Neural cell (in vitro differentiated cells): Measurements from ENCODE around the gene ISLR2. TPM values are rescaled to one million over a fixed set of nuclear protein-coding genes. Genes with fewer than 3 reads are reported as not detected.

Experiments
- H2AFZ ChIP-seq: fragments of 200-600, 300-800 bp; sonication (generic), shearing (Covaris generic); 2 replicates; pipeline ENCODE4 v1.6.0; 2014; ENCODE audit warnings: low read depth, mild to moderate bottlenecking, antibody characterized with exemption, low read length, moderate library complexity
- H3F3A ChIP-seq: fragments of 200-600 bp; shearing (Covaris generic); 2 replicates; pipeline ENCODE4 v1.6.1; 2016; ENCODE audit warnings: mild to moderate bottlenecking, moderate library complexity, mixed read lengths, antibody characterized with exemption, low read length; ENCODE audit not compliant: insufficient read depth, poor library complexity, severe bottlenecking
- H3K27ac ChIP-seq: fragments of 200-600, 300-800 bp; sonication (generic), shearing (Covaris generic); 2 replicates; pipeline ENCODE4 v1.5.1; 2014; ENCODE audit warnings: mild to moderate bottlenecking, low read length, moderate library complexity
- H3K27me3 ChIP-seq: fragments of 300-800, 200-600 bp; sonication (generic), shearing (Covaris generic); 2 replicates; pipeline ENCODE4 v1.6.0; 2014; ENCODE audit warnings: mild to moderate bottlenecking, low read depth, low read length, moderate library complexity; ENCODE audit not compliant: insufficient read depth
- H3K36me3 ChIP-seq: fragments of 300-800, 200-600 bp; sonication (generic), shearing (Covaris generic); 2 replicates; pipeline ENCODE4 v1.5.1; 2014; ENCODE audit warnings: mild to moderate bottlenecking, antibody characterized with exemption, low read length, moderate library complexity; ENCODE audit not compliant: insufficient read depth
- H3K4me2 ChIP-seq: fragments of 300-800, 200-600 bp; sonication (generic), shearing (Covaris generic); 2 replicates; pipeline ENCODE4 v1.6.0; 2014; ENCODE audit warnings: mild to moderate bottlenecking, low read length
- H3K4me3 ChIP-seq: fragments of 300-800, 200-600 bp; sonication (generic), shearing (Covaris generic); 2 replicates; pipeline ENCODE4 v1.5.1; 2014; ENCODE audit warnings: mild to moderate bottlenecking, low read length, moderate library complexity
- H3K79me2 ChIP-seq: fragments of 200-600 bp; shearing (Covaris generic); replicated peaks from 2 replicates; pipeline ENCODE4 v1.6.0; 2014; ENCODE audit warnings: mild to moderate bottlenecking, low read length, moderate library complexity; ENCODE audit not compliant: insufficient read depth
- H3K9ac ChIP-seq: fragments of 300-800, 200-600 bp; sonication (generic), shearing (Covaris generic); 2 replicates; pipeline ENCODE4 v1.6.1; 2016; ENCODE audit warnings: mild to moderate bottlenecking, low read length, mixed read lengths
- H3K9me2 ChIP-seq: fragments of 200-600 bp; shearing (Covaris generic); 2 replicates; pipeline ENCODE4 v1.6.1; 2016; ENCODE audit warnings: mild to moderate bottlenecking, low read length, mixed read lengths; ENCODE audit not compliant: insufficient read depth
- H3K9me3 ChIP-seq: fragments of 200-600, 300-800 bp; sonication (generic), shearing (Covaris generic); 2 replicates; pipeline ENCODE4 v1.6.1; 2016; ENCODE audit warnings: mild to moderate bottlenecking, mixed run types, low read length, moderate library complexity, mixed read lengths
- H4K20me1 ChIP-seq: fragments of 200-600 bp; shearing (Covaris generic); 2 replicates; pipeline ENCODE4 v1.6.1; 2016; ENCODE audit warnings: mild to moderate bottlenecking, mixed run types; ENCODE audit not compliant: insufficient read depth
- EP300 ChIP-seq: fragments of 450-650 bp; conservative IDR thresholded peaks from 2 replicates; pipeline ENCODE4 v1.6.1; 2014; ENCODE audit warnings: antibody characterized with exemption, mild to moderate bottlenecking, moderate library complexity; ENCODE audit not compliant: poor library complexity, severe bottlenecking
- EZH2 ChIP-seq: fragments of 200-600, 300-800 bp; shearing (Covaris generic), sonication (generic); IDR thresholded peaks from 2 replicates; pipeline ENCODE4 v1.6.1; 2014; ENCODE audit warnings: antibody characterized with exemption, low read length, borderline replicate concordance, mild to moderate bottlenecking; ENCODE audit not compliant: insufficient read depth, poor library complexity, severe bottlenecking
- MXI1 ChIP-seq: fragments of 450-650 bp; conservative IDR thresholded peaks from 2 replicates; pipeline ENCODE4 v1.6.1; 2014; ENCODE audit warnings: antibody characterized with exemption, mild to moderate bottlenecking; ENCODE audit not compliant: poor library complexity, severe bottlenecking
- POLR2AphosphoS5 ChIP-seq: IDR thresholded peaks from 2 replicates; pipeline ENCODE4 v1.6.1; 2012
- RAD21 ChIP-seq: fragments of 450-650 bp; conservative IDR thresholded peaks from 2 replicates; pipeline ENCODE4 v1.6.1; 2014; ENCODE audit warnings: antibody characterized with exemption, mild to moderate bottlenecking, moderate library complexity
- SMC3 ChIP-seq: fragments of 450-650 bp; conservative IDR thresholded peaks from 2 replicates; pipeline ENCODE4 v1.6.1; 2014; ENCODE audit warnings: antibody characterized with exemption, mild to moderate bottlenecking, moderate library complexity; ENCODE audit not compliant: poor library complexity
- TAF1 ChIP-seq: IDR thresholded peaks from 2 replicates; pipeline ENCODE4 v1.6.1; 2012; ENCODE audit warnings: low read depth
- polyA plus RNA-seq: library from polyadenylated mRNA; depleted of rRNA; stranded (reverse); fragments of >200 nt; gene quantifications from 2 replicates; pipeline ENCODE4 v1.2.3, GENCODE V29; 2014
- TF ChIP-seq, protein P1 (sequence below): fragments of 450-650 bp; IDR thresholded peaks from 2 replicates; pipeline ENCODE4 v1.5.1; 2014; ENCODE audit warnings: antibody characterized with exemption, mild to moderate bottlenecking, moderate library complexity; ENCODE audit not compliant: poor library complexity, severe bottlenecking
- TF ChIP-seq, protein P2 (sequence below): IDR thresholded peaks from 2 replicates; pipeline ENCODE4 v1.6.1; 2012; ENCODE audit warnings: borderline replicate concordance

ISLR2 gene
- polyA plus RNA-seq, 1 donor from 2014 or later, result 301 TPM

DNA sequence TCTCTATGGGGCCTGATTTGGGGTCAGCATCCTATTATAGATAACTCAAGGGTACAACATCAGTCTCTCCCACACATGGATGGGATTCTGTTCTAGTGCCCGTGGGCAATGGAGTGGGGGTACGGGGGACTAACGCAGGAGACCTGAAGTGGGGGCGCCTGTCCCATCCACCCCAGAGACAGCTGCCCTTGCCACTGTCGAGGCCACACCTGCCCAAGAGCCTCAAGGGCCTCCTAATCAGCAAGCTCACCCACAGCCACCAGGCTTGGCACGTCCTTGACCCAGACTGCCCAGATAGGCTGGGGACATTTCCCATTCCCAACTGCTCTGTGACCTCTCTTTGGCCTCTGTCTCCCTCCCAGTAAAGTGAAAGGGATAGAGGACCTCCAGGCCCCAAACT is 8.5 kb upstream of the ISLR2 start:
- Histone ChIP-seq H3F3A (no peaks in the 10 kb centered on the region), H3K27ac (no peak overlapping the region), H3K27me3 (no peaks in the 10 kb centered on the region), H2AFZ (no peak overlapping the region), H3K9ac (no peak overlapping the region), H3K4me3 (no peak overlapping the region), H3K79me2 (peaks cover 10% of the 10 kb centered on the region), H3K9me3 (no peaks in the 10 kb centered on the region), H3K9me2 (no peaks in the 10 kb centered on the region), H3K4me2 (no peak overlapping the region), H3K36me3 (no peaks in the 10 kb centered on the region), H4K20me1 (no peaks in the 10 kb centered on the region)
- no peak for TF ChIP-seq TAF1
- TF ChIP-seq, protein P1, sequence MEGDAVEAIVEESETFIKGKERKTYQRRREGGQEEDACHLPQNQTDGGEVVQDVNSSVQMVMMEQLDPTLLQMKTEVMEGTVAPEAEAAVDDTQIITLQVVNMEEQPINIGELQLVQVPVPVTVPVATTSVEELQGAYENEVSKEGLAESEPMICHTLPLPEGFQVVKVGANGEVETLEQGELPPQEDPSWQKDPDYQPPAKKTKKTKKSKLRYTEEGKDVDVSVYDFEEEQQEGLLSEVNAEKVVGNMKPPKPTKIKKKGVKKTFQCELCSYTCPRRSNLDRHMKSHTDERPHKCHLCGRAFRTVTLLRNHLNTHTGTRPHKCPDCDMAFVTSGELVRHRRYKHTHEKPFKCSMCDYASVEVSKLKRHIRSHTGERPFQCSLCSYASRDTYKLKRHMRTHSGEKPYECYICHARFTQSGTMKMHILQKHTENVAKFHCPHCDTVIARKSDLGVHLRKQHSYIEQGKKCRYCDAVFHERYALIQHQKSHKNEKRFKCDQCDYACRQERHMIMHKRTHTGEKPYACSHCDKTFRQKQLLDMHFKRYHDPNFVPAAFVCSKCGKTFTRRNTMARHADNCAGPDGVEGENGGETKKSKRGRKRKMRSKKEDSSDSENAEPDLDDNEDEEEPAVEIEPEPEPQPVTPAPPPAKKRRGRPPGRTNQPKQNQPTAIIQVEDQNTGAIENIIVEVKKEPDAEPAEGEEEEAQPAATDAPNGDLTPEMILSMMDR, result no peak
- TF ChIP-seq, protein P2, sequence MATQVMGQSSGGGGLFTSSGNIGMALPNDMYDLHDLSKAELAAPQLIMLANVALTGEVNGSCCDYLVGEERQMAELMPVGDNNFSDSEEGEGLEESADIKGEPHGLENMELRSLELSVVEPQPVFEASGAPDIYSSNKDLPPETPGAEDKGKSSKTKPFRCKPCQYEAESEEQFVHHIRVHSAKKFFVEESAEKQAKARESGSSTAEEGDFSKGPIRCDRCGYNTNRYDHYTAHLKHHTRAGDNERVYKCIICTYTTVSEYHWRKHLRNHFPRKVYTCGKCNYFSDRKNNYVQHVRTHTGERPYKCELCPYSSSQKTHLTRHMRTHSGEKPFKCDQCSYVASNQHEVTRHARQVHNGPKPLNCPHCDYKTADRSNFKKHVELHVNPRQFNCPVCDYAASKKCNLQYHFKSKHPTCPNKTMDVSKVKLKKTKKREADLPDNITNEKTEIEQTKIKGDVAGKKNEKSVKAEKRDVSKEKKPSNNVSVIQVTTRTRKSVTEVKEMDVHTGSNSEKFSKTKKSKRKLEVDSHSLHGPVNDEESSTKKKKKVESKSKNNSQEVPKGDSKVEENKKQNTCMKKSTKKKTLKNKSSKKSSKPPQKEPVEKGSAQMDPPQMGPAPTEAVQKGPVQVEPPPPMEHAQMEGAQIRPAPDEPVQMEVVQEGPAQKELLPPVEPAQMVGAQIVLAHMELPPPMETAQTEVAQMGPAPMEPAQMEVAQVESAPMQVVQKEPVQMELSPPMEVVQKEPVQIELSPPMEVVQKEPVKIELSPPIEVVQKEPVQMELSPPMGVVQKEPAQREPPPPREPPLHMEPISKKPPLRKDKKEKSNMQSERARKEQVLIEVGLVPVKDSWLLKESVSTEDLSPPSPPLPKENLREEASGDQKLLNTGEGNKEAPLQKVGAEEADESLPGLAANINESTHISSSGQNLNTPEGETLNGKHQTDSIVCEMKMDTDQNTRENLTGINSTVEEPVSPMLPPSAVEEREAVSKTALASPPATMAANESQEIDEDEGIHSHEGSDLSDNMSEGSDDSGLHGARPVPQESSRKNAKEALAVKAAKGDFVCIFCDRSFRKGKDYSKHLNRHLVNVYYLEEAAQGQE, result no peak
- no peak for TF ChIP-seq EP300
- no peak for TF ChIP-seq RAD21
- TF ChIP-seq POLR2AphosphoS5, result no peak
- TF ChIP-seq EZH2, result no peak

DNA sequence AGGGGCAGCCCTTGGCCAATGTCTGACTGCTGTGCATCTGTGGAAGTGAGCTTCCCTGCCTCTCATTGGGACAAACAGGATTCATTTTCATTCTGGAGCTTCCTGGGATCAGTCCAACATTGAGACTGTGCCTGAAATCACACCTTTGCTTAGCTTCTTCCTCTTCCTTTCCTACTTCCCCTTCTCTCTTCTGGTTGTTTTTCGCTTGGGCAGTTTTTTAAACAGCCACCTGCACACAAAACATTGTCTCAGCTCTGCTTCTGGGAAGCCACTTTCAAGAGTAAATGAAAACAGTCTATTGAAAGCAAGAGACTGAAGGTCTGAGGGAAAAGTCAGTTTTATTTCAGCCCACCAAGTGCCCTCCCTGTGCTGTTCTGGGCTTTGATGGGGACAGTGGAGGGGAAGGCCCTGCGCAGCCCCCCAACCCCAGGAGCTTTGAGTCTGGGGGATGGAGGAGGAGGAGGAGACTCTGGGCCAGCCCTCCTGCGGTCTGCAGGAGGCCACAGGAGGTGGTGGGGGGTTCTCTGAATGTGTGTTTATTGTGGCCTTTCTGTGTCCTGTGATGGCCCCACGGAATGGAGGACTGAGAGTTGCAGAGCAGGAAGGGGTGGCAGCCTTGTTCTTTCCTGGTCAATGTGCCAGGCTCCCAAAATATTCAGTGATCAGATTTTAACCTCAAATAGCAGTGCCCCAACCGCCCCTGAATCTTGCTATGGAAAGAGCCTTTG is 7.8 kb upstream of the ISLR2 start:
- TF ChIP-seq SMC3, result no peak
- TF ChIP-seq EZH2, result no peak
- no peak for TF ChIP-seq EP300
- TF ChIP-seq, protein P2, result no peak
- TF ChIP-seq, protein P1, result no peak
- no peak for TF ChIP-seq TAF1
- no peak for TF ChIP-seq RAD21
- TF ChIP-seq POLR2AphosphoS5, result no peak
- no peak for TF ChIP-seq MXI1
- H3F3A ChIP-seq, result peaks cover 3% of the 10 kb centered on the region
- no peak overlapping the region for H3K4me2 ChIP-seq
- H3K79me2 ChIP-seq, result peaks cover 14% of the 10 kb centered on the region
- no peak overlapping the region for H2AFZ ChIP-seq
- no peaks in the 10 kb centered on the region for H3K27me3 ChIP-seq
- no peak overlapping the region for H3K27ac ChIP-seq
- H3K9me3 ChIP-seq, result no peaks in the 10 kb centered on the region
- H3K36me3 ChIP-seq, result no peaks in the 10 kb centered on the region
- no peaks in the 10 kb centered on the region for H4K20me1 ChIP-seq
- H3K4me3 ChIP-seq, result no peak overlapping the region
- H3K9me2 ChIP-seq, result no peaks in the 10 kb centered on the region
- no peak overlapping the region for H3K9ac ChIP-seq
